Ovary (tissue), 9 donors: ENCODE measurements around the gene RGS10. TPM values are rescaled to one million over a fixed set of nuclear protein-coding genes. Genes with fewer than 3 reads are reported as not detected.

Experiments used
- DNase-seq, 5 donors: peaks; one replicate each; pipeline ENCODE4 v3.0.0-alpha.2; 2019 to 2020
- H3K27ac ChIP-seq, 2 donors: fragments of 200-600 bp; one replicate each; pipeline versions ENCODE4 v1.5.1 to v1.8.0; 2019 to 2022
- H3K27me3 ChIP-seq: fragments of 200-600 bp; one replicate; pipeline ENCODE4 v1.8.0; 2022
- H3K36me3 ChIP-seq: fragments of 200-600 bp; sonication (generic); one replicate; pipeline ENCODE4 v1.5.1; 2019
- H3K4me1 ChIP-seq: one replicate; pipeline ENCODE4 v1.8.1; 2013; ENCODE audit warnings: mild to moderate bottlenecking, moderate library complexity; ENCODE audit not compliant: insufficient read depth
- H3K4me3 ChIP-seq: fragments of 200-600 bp; sonication (generic); one replicate; pipeline ENCODE4 v1.5.1; 2017
- H3K9me3 ChIP-seq, 2 donors: fragments of 200-600 bp in 1 of 2; sonication (generic) in 1 of 2; one replicate each; pipeline versions ENCODE4 v1.5.1 to v1.8.1; 2013 to 2019; ENCODE audit warnings: mild to moderate bottlenecking in 1 of 2, moderate library complexity in 1 of 2
- CTCF ChIP-seq, 3 donors: fragments of 450-650 bp in 2 of 3; fragments of 200-600 bp in 1 of 3; IDR thresholded peaks; one replicate each; pipeline versions ENCODE4 v1.5.1 to v1.8.0; 2016 to 2022; ENCODE audit warnings: antibody characterized with exemption in 3 of 3, mild to moderate bottlenecking in 1 of 3
- EP300 ChIP-seq: sonication (generic); formaldehyde crosslinking; IDR thresholded peaks from one replicate; pipeline ENCODE4 v1.6.1; 2017; ENCODE audit warnings: antibody characterized with exemption
- POLR2A ChIP-seq: fragments of 450-650 bp; IDR thresholded peaks from one replicate; pipeline ENCODE4 v1.6.1; 2017; ENCODE audit warnings: antibody characterized with exemption, mild to moderate bottlenecking, moderate library complexity
- WGBS, 3 donors: extraction: QIAGEN DNeasy Blood & Tissue Kit in 1 of 3; methylation state at CpG; one replicate each; pipeline versions ENCODE4 v1.1.5 to v1.1.7; 2013 to 2017; 5-methylcytosine and 5-hydroxymethylcytosine counted together
- intact Hi-C, 4 donors: fragments of 100-400 bp; cut with DNase I; formaldehyde crosslinking; loops; one replicate each; pipeline versions ENCODE4 v1.11.0 to v1.15.1; 2022 to 2023
- polyA plus RNA-seq, 2 donors: library from polyadenylated mRNA; stranded (reverse); fragments of 200-250 nt in 1 of 2; fragments of 350-450 nt in 1 of 2; fragmentation: Illumina TruSeq in 1 of 2; extraction: RNeasy Lipid Tissue Mini Kit (QIAGEN cat#74804) in 1 of 2; gene quantifications; one replicate each; pipeline ENCODE4 v1.2.3, GENCODE V29; 2013 to 2014
- total RNA-seq, 7 donors: library from RNA; depleted of rRNA in 2 of 7; stranded (reverse); fragments of >200 nt in 2 of 7; fragmentation: NEBNext Ultra II Directional in 3 of 7; extraction: Animal tissue kit (Norgen Biotek cat#: 25700) in 3 of 7; gene quantifications; one replicate each; pipeline versions ENCODE4 v1.1.0 to v1.2.4, GENCODE V29; 2016 to 2023
- donor health status: DM: no; HTN: no; CAD: no; lungs with moderate emphysema.
- donor health status: DM: no; HTN: no; CAD: no.
- donor health status: Bipolar disorder and iron deficiency.
- donor health status: DM: yes; HTN: yes; CAD: no.
- donor health status: DM: no; HTN: no; CAD: no.
- donor health status: DM: yes; HTN: yes; CAD: no.

RGS10 gene
- total and polyA plus RNA-seq, 9 donors, result 7.6 to 63.3 (median 20.4) TPM

- Histone ChIP-seq H3K27me3 (no peaks in the 10 kb centered on the region), H3K27ac (peak overlapping the region; percentile 44 to 67), H3K4me3 (peak overlapping the region; percentile 92), H3K9me3 (no peaks in the 10 kb centered on the region), H3K4me1 (peaks cover 5% of the 10 kb centered on the region), H3K36me3 (no peaks in the 10 kb centered on the region)
- WGBS, 3 donors, result 1% methylated on average over 45 to 78 of the region's 78 CpGs
- peak; percentile 25 to 72 (median 57) for DNase-seq
- TF ChIP-seq CTCF (IDR thresholded peaks at IDR 0.05), result peak in 1 of 3 donors; percentile 49
- TF ChIP-seq EP300, result no peak
- intact Hi-C loops, result no loop called here
Measured at GRCh38 chr10:119542988-119543813, 682 bp upstream of the RGS10 start.

GRCh38 chr10:119541459-119542356 lies 811 bp downstream of the RGS10 start:
- no peaks in the 10 kb centered on the region for H3K27me3 ChIP-seq
- WGBS, 3 donors, result 31 to 38% (median 31%) methylated on average over 46 to 57 of the region's 57 CpGs
- DNase-seq, result peak in 3 of 5 donors; percentile 36 to 53 (median 50)
- peaks cover 5% of the 10 kb centered on the region for H3K4me1 ChIP-seq
- H3K9me3 ChIP-seq, result no peaks in the 10 kb centered on the region
- TF ChIP-seq POLR2A (no peak), EP300 (no peak), CTCF (IDR thresholded peaks at IDR 0.05) (no peak)
- H3K4me3 ChIP-seq, result peak overlapping the region; percentile 92
- peak overlapping the region; percentile 57 to 67 for H3K27ac ChIP-seq
- intact Hi-C loops, result no loop called here
- H3K36me3 ChIP-seq, result no peaks in the 10 kb centered on the region

- no peak overlapping the region for H3K27ac ChIP-seq
- intact Hi-C loops, result no loop called here
Measured at GRCh38 chr10:119541046-119541445, 1.5 kb downstream of the RGS10 start.

More at GRCh38 chr10:119541046-119541445, 1.5 kb downstream of the RGS10 start:
- WGBS, 3 donors, result 34 to 47% (median 42%) methylated on average over 6 of the region's 6 CpGs
- H3K4me1 ChIP-seq, result peaks cover 5% of the 10 kb centered on the region
- TF ChIP-seq EP300 (no peak), POLR2A (no peak), CTCF (IDR thresholded peaks at IDR 0.05) (no peak)
- no peak for DNase-seq
- H3K27me3 ChIP-seq, result no peaks in the 10 kb centered on the region
- H3K36me3 ChIP-seq, result no peaks in the 10 kb centered on the region
- no peaks in the 10 kb centered on the region for H3K9me3 ChIP-seq
- no peak overlapping the region for H3K4me3 ChIP-seq
